Fibroblast of lung (primary cell): Measurements from ENCODE around the gene STK32A. TPM values are rescaled to one million over a fixed set of nuclear protein-coding genes. Genes with fewer than 3 reads are reported as not detected.

Experiments
- DNase-seq, 2 donors: peaks; one replicate each; pipeline versions ENCODE4 v3.0.0 to v3.0.0-alpha.2; 2010; ENCODE audit warnings: low read depth in 2 of 2
- H2AFZ ChIP-seq: 2 replicates; pipeline ENCODE4 v1.5.1; 2012; ENCODE audit warnings: low read length, control low read depth, inconsistent platforms
- H3K27ac ChIP-seq: 2 replicates; pipeline ENCODE4 v1.5.1; 2011; ENCODE audit warnings: low read length, control low read depth; ENCODE audit not compliant: insufficient read depth
- H3K27me3 ChIP-seq: 2 replicates; pipeline ENCODE4 v1.5.1; 2011; ENCODE audit warnings: mild to moderate bottlenecking, low read length; ENCODE audit not compliant: control insufficient read depth, insufficient read depth
- H3K36me3 ChIP-seq: 2 replicates; pipeline ENCODE4 v1.5.1; 2011; ENCODE audit warnings: low read length; ENCODE audit not compliant: control insufficient read depth, insufficient read depth
- H3K4me1 ChIP-seq: 2 replicates; pipeline ENCODE4 v1.5.1; 2011; ENCODE audit warnings: low read length; ENCODE audit not compliant: control insufficient read depth, insufficient read depth; ENCODE audit errors: extremely low read depth
- H3K4me2 ChIP-seq: 2 replicates; pipeline ENCODE4 v1.5.1; 2011; ENCODE audit warnings: low read length, control low read depth; ENCODE audit not compliant: insufficient read depth; ENCODE audit errors: extremely low read depth
- H3K4me3 ChIP-seq, 4 experiments: fragments of 200-600 bp in 1 of 4; sonication (generic) in 1 of 4; replicated peaks in 1 of 4; 2 replicates each; pipeline ENCODE4 v1.5.1; 2011 to 2016; ENCODE audit warnings: low read length in 4 of 4, low read depth in 3 of 4, mild to moderate bottlenecking in 3 of 4, control low read depth in 2 of 4, inconsistent platforms in 1 of 4, mixed read lengths in 1 of 4; ENCODE audit not compliant: insufficient read depth in 1 of 4; ENCODE audit errors: control extremely low read depth in 1 of 4
- H3K79me2 ChIP-seq: 2 replicates; pipeline ENCODE4 v1.5.1; 2012; ENCODE audit warnings: mild to moderate bottlenecking, low read length, inconsistent platforms; ENCODE audit not compliant: control insufficient read depth, insufficient read depth
- H3K9ac ChIP-seq: 2 replicates; pipeline ENCODE4 v1.5.1; 2011; ENCODE audit warnings: mild to moderate bottlenecking, low read length, control low read depth; ENCODE audit not compliant: insufficient read depth
- H3K9me3 ChIP-seq: 2 replicates; pipeline ENCODE4 v1.5.1; 2012; ENCODE audit warnings: low read depth, low read length; ENCODE audit not compliant: control insufficient read depth, insufficient read depth
- H4K20me1 ChIP-seq: 2 replicates; pipeline ENCODE4 v1.5.1; 2011; ENCODE audit warnings: low read length; ENCODE audit not compliant: control insufficient read depth, insufficient read depth; ENCODE audit errors: extremely low read depth
- CTCF ChIP-seq, 2 donors: IDR thresholded peaks in 1 of 2; conservative IDR thresholded peaks in 1 of 2; 1 replicate in 1 of 2; 2 replicates in 1 of 2; pipeline ENCODE4 v1.5.1; 2011 to 2012; ENCODE audit warnings: low read length in 2 of 2, control low read depth in 1 of 2, inconsistent platforms in 1 of 2, low read depth in 1 of 2, mild to moderate bottlenecking in 1 of 2
- EZH2 ChIP-seq: IDR thresholded peaks from 2 replicates; pipeline ENCODE4 v1.5.1; 2012; ENCODE audit warnings: low read length, control low read depth, mild to moderate bottlenecking; ENCODE audit errors: missing control alignments
- polyA plus RNA-seq, 2 donors: library from polyadenylated mRNA; depleted of rRNA in 1 of 2; stranded (reverse) in 1 of 2; unstranded in 1 of 2; fragments of >200 nt; gene quantifications; 2 replicates each; pipeline ENCODE4 v1.2.1, GENCODE V29; 2011 to 2012; ENCODE audit warnings: missing spikeins in 1 of 2
- total RNA-seq: library from RNA; depleted of rRNA; stranded (reverse); fragments of >200 nt; gene quantifications from 2 replicates; pipeline ENCODE4 v1.2.1, GENCODE V29; 2014

The STK32A gene
- total and polyA plus RNA-seq, 2 donors (not counting 1 experiment from before 2014, with no cell fraction given): 0.30 to 2.5 TPM

GRCh38 chr5:147307170-147307569, 72.3 kb downstream of the STK32A start:
- Histone ChIP-seq H3K9ac (no peak overlapping the region), H4K20me1 (no peaks in the 10 kb centered on the region), H3K36me3 (no peaks in the 10 kb centered on the region), H3K4me2 (no peak overlapping the region), H3K79me2 (no peaks in the 10 kb centered on the region), H3K27me3 (no peaks in the 10 kb centered on the region), H2AFZ (no peak overlapping the region), H3K27ac (no peak overlapping the region), H3K4me1 (no peaks in the 10 kb centered on the region), H3K9me3 (no peaks in the 10 kb centered on the region), H3K4me3 (no peak overlapping the region)
- no peak for TF ChIP-seq CTCF (conservative IDR thresholded peaks at IDR 0.05 in 1 of 2, IDR thresholded peaks at IDR 0.05 in 1 of 2; ENCODE audit: low read depth in 1 of 2, low read length in 2 of 2)
- TF ChIP-seq EZH2: no peak
- DNase-seq: peak in 1 of 2 donors; percentile 65

GRCh38 chr5:147309621-147310020, 74.8 kb downstream of the STK32A start:
- H3K27ac ChIP-seq: no peak overlapping the region

GRCh38 chr5:147310059-147310704, 75.4 kb downstream of the STK32A start:
- Histone ChIP-seq H3K27ac (no peak overlapping the region), H4K20me1 (no peaks in the 10 kb centered on the region), H3K9ac (no peak overlapping the region), H2AFZ (no peak overlapping the region), H3K4me1 (no peaks in the 10 kb centered on the region), H3K27me3 (no peaks in the 10 kb centered on the region), H3K36me3 (no peaks in the 10 kb centered on the region), H3K4me3 (no peak overlapping the region), H3K9me3 (no peaks in the 10 kb centered on the region), H3K79me2 (no peaks in the 10 kb centered on the region), H3K4me2 (no peak overlapping the region)
- TF ChIP-seq EZH2: no peak
- TF ChIP-seq CTCF (conservative IDR thresholded peaks at IDR 0.05 in 1 of 2, IDR thresholded peaks at IDR 0.05 in 1 of 2; ENCODE audit: low read depth in 1 of 2, low read length in 2 of 2): no peak
- peak; percentile 22 to 85 for DNase-seq

More at GRCh38 chr5:147309621-147310020, 74.8 kb downstream of the STK32A start:
- H2AFZ ChIP-seq: no peak overlapping the region
- H4K20me1 ChIP-seq: no peaks in the 10 kb centered on the region
- no peaks in the 10 kb centered on the region for H3K4me1 ChIP-seq
- H3K79me2 ChIP-seq: no peaks in the 10 kb centered on the region
- H3K4me2 ChIP-seq: no peak overlapping the region
- no peaks in the 10 kb centered on the region for H3K36me3 ChIP-seq
- no peaks in the 10 kb centered on the region for H3K27me3 ChIP-seq
- H3K4me3 ChIP-seq: no peak overlapping the region
- H3K9ac ChIP-seq: no peak overlapping the region
- no peaks in the 10 kb centered on the region for H3K9me3 ChIP-seq
- no peak for TF ChIP-seq CTCF (conservative IDR thresholded peaks at IDR 0.05 in 1 of 2, IDR thresholded peaks at IDR 0.05 in 1 of 2; ENCODE audit: low read depth in 1 of 2, low read length in 2 of 2)
- TF ChIP-seq EZH2: no peak
- DNase-seq: no peak
